GM18861 (cell line): ENCODE results near the gene PARM1.

Experiments
- ATAC-seq: cut with Tn5 transposase; IDR thresholded peaks from one replicate; pipeline ENCODE4 v1.9.1; 2021; ENCODE audit not compliant: unreplicated experiment

The PARM1 gene

GRCh38 chr4:75065909-75066308, 133.0 kb downstream of the PARM1 start:
- no peak for ATAC-seq

- ATAC-seq: peak; percentile 78
Measured at GRCh38 chr4:75069493-75070074, 136.7 kb downstream of the PARM1 start.

GRCh38 chr4:75071317-75071716, 138.4 kb downstream of the PARM1 start:
- no peak for ATAC-seq

- ATAC-seq: no peak
Measured at GRCh38 chr4:75080888-75081287, 148.0 kb downstream of the PARM1 start.

GRCh38 chr4:75081561-75081960, 148.6 kb downstream of the PARM1 start:
- ATAC-seq: no peak

GRCh38 chr4:75087416-75087815, 154.5 kb downstream of the PARM1 start:
- ATAC-seq: no peak

GRCh38 chr4:75087865-75088264, 154.9 kb downstream of the PARM1 start:
- ATAC-seq: no peak

- ATAC-seq: no peak
Measured at GRCh38 chr4:75089206-75089605, 156.3 kb downstream of the PARM1 start.

GRCh38 chr4:75099321-75099720, 166.4 kb downstream of the PARM1 start:
- peak; percentile 96 for ATAC-seq
